Measurements from ENCODE around the gene MPHOSPH9.
A peak's percentile ranks its signal among the peaks of the same experiment; 100 is the strongest.

MPHOSPH9 gene

GRCh38 chr12:123232807-123233504, at the start of gene MPHOSPH9, which contains the start of gene MTRFR:
TSS of gene MPHOSPH9 (minus strand) at chr12:123233141. CDS start at chr12:123230364, 2,777 bp downstream.
TSS of gene MTRFR (plus strand) at chr12:123233436. CDS start at chr12:123253675, 20,239 bp downstream.
- peak; percentile 97 for DNase-seq (ENCODE audit: low read depth, low spot score)

- DNase-seq (ENCODE audit: low read depth, low spot score) = no peak
Observed at GRCh38 chr12:123282111-123282510, 49.2 kb upstream of the MPHOSPH9 start.

- DNase-seq (ENCODE audit: low read depth, low spot score) = no peak
Observed at GRCh38 chr12:123280971-123281370, 48.0 kb upstream of the MPHOSPH9 start.

GRCh38 chr12:123278101-123278627, 45.2 kb upstream of the MPHOSPH9 start:
- no peak for DNase-seq (ENCODE audit: low read depth, low spot score)

- DNase-seq (ENCODE audit: low read depth, low spot score) = no peak
Observed at GRCh38 chr12:123273166-123273565, 40.2 kb upstream of the MPHOSPH9 start.

- DNase-seq (ENCODE audit: low read depth, low spot score) = peak; percentile 36
Observed at GRCh38 chr12:123271001-123271668, 38.2 kb upstream of the MPHOSPH9 start.

GRCh38 chr12:123270214-123271000, 37.5 kb upstream of the MPHOSPH9 start:
- no peak for DNase-seq (ENCODE audit: low read depth, low spot score)

- no peak for DNase-seq (ENCODE audit: low read depth, low spot score)
Observed at GRCh38 chr12:123269896-123270213, 36.9 kb upstream of the MPHOSPH9 start.

GRCh38 chr12:123269395-123269892, 36.5 kb upstream of the MPHOSPH9 start:
- DNase-seq (ENCODE audit: low read depth, low spot score) = no peak

GRCh38 chr12:123268850-123269249, 35.9 kb upstream of the MPHOSPH9 start:
- DNase-seq (ENCODE audit: low read depth, low spot score) = no peak

GRCh38 chr12:123267991-123268843, 35.3 kb upstream of the MPHOSPH9 start:
- DNase-seq (ENCODE audit: low read depth, low spot score) = no peak

GRCh38 chr12:123267335-123267920, 34.5 kb upstream of the MPHOSPH9 start:
- DNase-seq (ENCODE audit: low read depth, low spot score) = no peak

- DNase-seq (ENCODE audit: low read depth, low spot score) = no peak
Observed at GRCh38 chr12:123266679-123267277, 33.8 kb upstream of the MPHOSPH9 start.

GRCh38 chr12:123265851-123266678, 33.1 kb upstream of the MPHOSPH9 start:
- DNase-seq (ENCODE audit: low read depth, low spot score) = no peak

GRCh38 chr12:123264642-123265041, 31.7 kb upstream of the MPHOSPH9 start:
- no peak for DNase-seq (ENCODE audit: low read depth, low spot score)

- DNase-seq (ENCODE audit: low read depth, low spot score) = no peak
Observed at GRCh38 chr12:123263196-123263817, 30.4 kb upstream of the MPHOSPH9 start.

- DNase-seq (ENCODE audit: low read depth, low spot score) = no peak
Observed at GRCh38 chr12:123261196-123261595, 28.3 kb upstream of the MPHOSPH9 start.

- DNase-seq (ENCODE audit: low read depth, low spot score) = no peak
Observed at GRCh38 chr12:123260081-123260480, 27.1 kb upstream of the MPHOSPH9 start.

- no peak for DNase-seq (ENCODE audit: low read depth, low spot score)
Observed at GRCh38 chr12:123258593-123258992, 25.7 kb upstream of the MPHOSPH9 start.
